NT2/D1 (cell line): ENCODE measurements around the gene ZFYVE16.
"Not testable (repeated sequence)": the region's sequence is repeated elsewhere in the genome, so short reads cannot be mapped to it uniquely, and the experiment has no call there.

Experiments used
- DNase-seq: peaks from one replicate; pipeline ENCODE4 v3.0.0-alpha.2; 2011; ENCODE audit warnings: low read depth, low spot score
- H3K27me3 ChIP-seq: 2 replicates; pipeline ENCODE4 v1.6.0; 2011; ENCODE audit warnings: mild to moderate bottlenecking; ENCODE audit not compliant: insufficient read length, insufficient read depth
- H3K36me3 ChIP-seq: 2 replicates; pipeline ENCODE4 v1.6.1; 2011; ENCODE audit warnings: mild to moderate bottlenecking, low read length, mixed read lengths; ENCODE audit not compliant: insufficient read depth, insufficient read length
- H3K4me1 ChIP-seq: 2 replicates; pipeline ENCODE4 v1.5.1; 2011; ENCODE audit not compliant: insufficient read depth, insufficient read length
- H3K4me3 ChIP-seq: 2 replicates; pipeline ENCODE4 v1.5.1; 2011; ENCODE audit warnings: low read depth; ENCODE audit not compliant: insufficient read length
- H3K9ac ChIP-seq: 2 replicates; pipeline ENCODE4 v1.6.0; 2011; ENCODE audit warnings: low read depth; ENCODE audit not compliant: insufficient read length
- H3K9me3 ChIP-seq: 2 replicates; pipeline ENCODE4 v1.5.1; 2011; ENCODE audit warnings: mild to moderate bottlenecking, low read length; ENCODE audit not compliant: insufficient read depth
- SUZ12 ChIP-seq: IDR thresholded peaks from 2 replicates; pipeline ENCODE4 v1.6.1; 2011; ENCODE audit not compliant: insufficient read length, insufficient read depth; ENCODE audit errors: extremely low read depth
- YY1 ChIP-seq: IDR thresholded peaks from 2 replicates; pipeline ENCODE4 v1.6.1; 2011; ENCODE audit not compliant: insufficient read length, insufficient read depth
- ZNF274 ChIP-seq: IDR thresholded peaks from 2 replicates; pipeline ENCODE4 v1.6.1; 2011; ENCODE audit warnings: mild to moderate bottlenecking, low read depth, low read length

ZFYVE16 gene

DNA sequence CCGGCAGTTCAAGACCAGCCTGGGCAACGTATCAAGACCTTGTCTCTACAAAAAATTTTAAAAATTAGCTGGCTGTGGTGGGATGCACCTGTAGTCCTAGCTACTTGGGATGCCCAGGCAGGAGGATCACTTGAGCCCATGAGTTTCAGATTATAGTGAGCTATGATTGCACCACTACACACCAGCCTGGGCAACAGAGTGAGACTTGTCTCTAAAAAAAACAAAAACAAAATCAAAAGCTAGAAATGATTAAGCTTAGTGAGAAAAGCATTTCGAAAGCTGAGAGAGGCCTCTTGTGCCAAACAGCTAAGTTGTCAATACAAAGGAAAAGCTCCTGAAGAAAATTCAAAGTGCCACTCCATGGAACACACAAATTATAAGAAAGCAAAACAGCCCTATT is 84.9 kb downstream of the ZFYVE16 start:
- no peaks in the 10 kb centered on the region for H3K27me3 ChIP-seq
- no peak overlapping the region for H3K4me3 ChIP-seq
- no peaks in the 10 kb centered on the region; the same call in 1 of the 2 replicates for H3K9me3 ChIP-seq
- no peak overlapping the region for H3K9ac ChIP-seq
- no peaks in the 10 kb centered on the region for H3K4me1 ChIP-seq
- no peak for DNase-seq
- TF ChIP-seq YY1: no peak
- no peak for TF ChIP-seq ZNF274
- no peak for TF ChIP-seq SUZ12
- no peaks in the 10 kb centered on the region for H3K36me3 ChIP-seq

- H3K9ac ChIP-seq, DNase-seq, H3K4me3 ChIP-seq, H3K27me3 ChIP-seq, H3K9me3 ChIP-seq, H3K4me1 ChIP-seq, H3K36me3 ChIP-seq: not testable (repeated sequence)
These were observed 85.6 kb downstream of the ZFYVE16 start for GRCh38 chr5:80493443-80493842.

DNA sequence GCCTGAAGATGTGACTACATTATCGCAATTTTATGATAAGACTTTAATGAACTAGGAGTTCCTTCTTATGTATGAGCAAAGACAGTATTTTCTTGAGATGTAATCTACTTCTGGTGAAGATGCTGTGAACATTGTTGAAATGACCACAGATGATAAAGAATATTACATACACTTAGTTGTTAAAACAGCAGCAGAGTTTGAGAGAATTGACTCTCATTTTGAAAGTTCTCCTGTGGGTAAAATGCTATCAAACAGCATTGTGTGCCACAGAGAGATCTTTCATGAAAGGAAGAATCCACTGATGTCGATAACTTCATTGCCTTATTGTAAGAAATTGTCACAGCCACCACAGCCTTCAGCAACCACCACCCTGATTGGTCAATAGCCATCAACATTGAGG is 88.0 kb downstream of the ZFYVE16 start:
- H3K9me3 ChIP-seq: no peaks in the 10 kb centered on the region; the same call in 1 of the 2 replicates
- H3K4me3 ChIP-seq: no peak overlapping the region
- no peaks in the 10 kb centered on the region for H3K36me3 ChIP-seq
- TF ChIP-seq YY1 (no peak), SUZ12 (no peak), ZNF274 (no peak)
- DNase-seq: no peak
- H3K9ac ChIP-seq: no peak overlapping the region
- H3K4me1 ChIP-seq: no peaks in the 10 kb centered on the region
- H3K27me3 ChIP-seq: no peaks in the 10 kb centered on the region

- no peak for DNase-seq
- TF ChIP-seq ZNF274: no peak
- no peak for TF ChIP-seq SUZ12
- no peak for TF ChIP-seq YY1
- Histone ChIP-seq H3K9me3 (no peaks in the 10 kb centered on the region), H3K4me3 (no peak overlapping the region), H3K9ac (no peak overlapping the region), H3K36me3 (no peaks in the 10 kb centered on the region), H3K4me1 (no peaks in the 10 kb centered on the region), H3K27me3 (no peaks in the 10 kb centered on the region)
These were observed 94.9 kb downstream of the ZFYVE16 start for GRCh38 chr5:80502800-80503199.

- no peak for DNase-seq
- no peaks in the 10 kb centered on the region for H3K36me3 ChIP-seq
- no peak for TF ChIP-seq ZNF274
- no peak for TF ChIP-seq SUZ12
- TF ChIP-seq YY1: no peak
- H3K9ac ChIP-seq: no peak overlapping the region
- no peaks in the 10 kb centered on the region for H3K27me3 ChIP-seq
- H3K4me1 ChIP-seq: no peaks in the 10 kb centered on the region
- no peak overlapping the region for H3K4me3 ChIP-seq
- H3K9me3 ChIP-seq: no peaks in the 10 kb centered on the region
These were observed 95.8 kb downstream of the ZFYVE16 start for GRCh38 chr5:80503641-80504040.

DNA sequence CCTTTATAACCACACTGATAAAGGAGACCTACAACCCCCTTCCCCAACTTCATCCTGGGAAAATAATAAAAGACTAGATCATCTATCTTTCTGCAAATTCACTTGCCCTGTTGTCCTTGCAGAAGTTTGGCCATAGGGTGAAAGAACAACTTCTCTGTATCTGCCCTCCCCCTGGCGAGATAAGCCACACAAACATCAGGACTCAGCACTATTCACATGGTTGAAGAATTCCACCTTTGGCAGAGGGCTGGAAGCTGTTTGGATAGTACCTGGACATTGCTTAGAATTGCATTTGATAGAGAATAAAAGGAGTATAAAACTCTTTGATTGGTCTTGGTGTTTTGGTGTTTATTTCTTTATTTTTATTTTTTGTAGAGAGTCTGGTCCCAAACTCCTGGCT is 97.0 kb downstream of the ZFYVE16 start:
- no peaks in the 10 kb centered on the region for H3K9me3 ChIP-seq
- no peaks in the 10 kb centered on the region for H3K27me3 ChIP-seq
- DNase-seq: no peak
- H3K4me1 ChIP-seq: no peaks in the 10 kb centered on the region
- no peak overlapping the region for H3K9ac ChIP-seq
- no peaks in the 10 kb centered on the region for H3K36me3 ChIP-seq
- H3K4me3 ChIP-seq: no peak overlapping the region
- TF ChIP-seq SUZ12: no peak
- TF ChIP-seq ZNF274: no peak
- TF ChIP-seq YY1: no peak

- DNase-seq: no peak
- no peaks in the 10 kb centered on the region for H3K4me1 ChIP-seq
- no peak for TF ChIP-seq SUZ12
- TF ChIP-seq YY1: no peak
- no peak for TF ChIP-seq ZNF274
These were observed 99.8 kb downstream of the ZFYVE16 start for GRCh38 chr5:80507663-80508062.

GRCh38 chr5:80508844-80509243 is 101.0 kb downstream of the ZFYVE16 start:
- DNase-seq: no peak
- Histone ChIP-seq H3K36me3 (no peaks in the 10 kb centered on the region), H3K9me3 (no peaks in the 10 kb centered on the region), H3K4me1 (no peaks in the 10 kb centered on the region), H3K9ac (no peak overlapping the region), H3K27me3 (no peaks in the 10 kb centered on the region), H3K4me3 (no peak overlapping the region)
- no peak for TF ChIP-seq ZNF274
- no peak for TF ChIP-seq YY1
- TF ChIP-seq SUZ12: no peak

More at GRCh38 chr5:80507663-80508062, 99.8 kb downstream of the ZFYVE16 start:
- Histone ChIP-seq H3K9me3 (no peaks in the 10 kb centered on the region), H3K36me3 (no peaks in the 10 kb centered on the region), H3K4me3 (no peak overlapping the region), H3K9ac (no peak overlapping the region), H3K27me3 (no peaks in the 10 kb centered on the region)
